ENCODE results near the gene MAGI2.

DNA sequence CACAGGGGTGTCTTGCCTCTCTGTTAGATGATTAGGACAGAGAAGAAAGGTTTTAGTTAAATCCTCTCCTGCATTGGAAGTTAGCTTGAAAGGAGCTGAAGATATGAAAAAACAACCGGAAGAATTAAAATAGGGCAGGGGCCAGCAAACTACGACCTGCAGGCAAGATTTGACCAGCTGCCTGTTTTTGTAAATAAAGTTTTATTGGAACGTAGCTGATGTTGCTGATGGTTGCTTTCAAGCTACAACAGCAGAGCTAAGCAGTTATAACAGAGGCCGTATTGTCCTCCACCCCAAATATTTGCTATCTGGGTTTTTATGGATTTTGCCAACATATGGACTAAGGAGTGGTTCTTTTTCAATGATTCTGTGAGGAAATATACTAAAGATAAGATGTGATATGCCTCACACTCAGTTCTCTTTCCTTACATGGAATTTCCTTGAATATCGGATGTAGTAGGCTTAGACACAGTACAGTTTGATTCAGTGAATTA lies 1086.1 kb downstream of the MAGI2 start:
- TF ChIP-seq POLR2A (IDR thresholded peaks at IDR 0.05; ENCODE audit: low read length) (no peak), GATA1 (IDR thresholded peaks at IDR 0.05; ENCODE audit: low read depth, low read length) (no peak)
